GM13976 (cell line): ENCODE data around the gene ARID4B.

Source experiments
- DNase-seq: peaks from one replicate; pipeline ENCODE4 v3.0.0; 2012; ENCODE audit warnings: low spot score
- CTCF ChIP-seq: IDR thresholded peaks from 2 replicates; pipeline ENCODE4 v1.5.1; 2012; ENCODE audit warnings: borderline replicate concordance, mild to moderate bottlenecking; ENCODE audit not compliant: insufficient read depth; ENCODE audit errors: extremely low read depth, missing control alignments, control extremely low read depth
- in situ Hi-C: fragments of 300-500 bp; cut with MboI; formaldehyde crosslinking; loops from one replicate; pipeline ENCODE4 v1.12.0; 2022; ENCODE audit warnings: low sequenced_read_pairs, mixed read lengths, inconsistent platforms; ENCODE audit not compliant: unreplicated experiment

The ARID4B gene

GRCh38 chr1:235250430-235250829 is 77.5 kb downstream of the ARID4B start:
- in situ Hi-C loops = no loop called here

GRCh38 chr1:235246022-235246948 is 81.7 kb downstream of the ARID4B start:
- no peak for TF ChIP-seq CTCF
- in situ Hi-C loops = loop anchor here (10.0 kb wide), 1 partner anchor 169 kb away; no protein-coding TSS in a partner anchor
- no peak for DNase-seq

More at GRCh38 chr1:235250430-235250829, 77.5 kb downstream of the ARID4B start:
- TF ChIP-seq CTCF = no peak
- no peak for DNase-seq

- no peak for DNase-seq
- in situ Hi-C loops = loop anchor here (10.0 kb wide), 1 partner anchor 170 kb away; no protein-coding TSS in a partner anchor
- TF ChIP-seq CTCF = no peak
Measured at GRCh38 chr1:235244974-235245592, 82.9 kb downstream of the ARID4B start.

GRCh38 chr1:235240960-235241359 is 87.0 kb downstream of the ARID4B start:
- no peak for DNase-seq
- in situ Hi-C loops = loop anchor here (10.0 kb wide), 1 partner anchor 174 kb away; no protein-coding TSS in a partner anchor
- TF ChIP-seq CTCF = no peak

GRCh38 chr1:235239851-235240250 is 88.1 kb downstream of the ARID4B start:
- in situ Hi-C loops = loop anchor here (10.0 kb wide), 1 partner anchor 175 kb away; no protein-coding TSS in a partner anchor
- no peak for TF ChIP-seq CTCF
- DNase-seq = no peak

- in situ Hi-C loops = no loop called here
- no peak for DNase-seq
- no peak for TF ChIP-seq CTCF
Measured at GRCh38 chr1:235238558-235238957, 89.4 kb downstream of the ARID4B start.
